ENCODE results near the gene GPAT3.
"Not testable (repeated sequence)": the region's sequence is repeated elsewhere in the genome, so short reads cannot be mapped to it uniquely, and the experiment has no call there.

Gene GPAT3

GRCh38 chr4:83535520-83536361 lies at the start of gene GPAT3:
TSS of gene GPAT3 (plus strand) at chr4:83536108. CDS start at chr4:83536623, 515 bp downstream.
- DNase-seq = peak; percentile 78

GRCh38 chr4:83486457-83487129 lies 49.3 kb upstream of the GPAT3 start:
- DNase-seq = no peak

- no peak for DNase-seq
Measured at GRCh38 chr4:83489711-83490326, 46.1 kb upstream of the GPAT3 start.

GRCh38 chr4:83490876-83491450 lies 44.9 kb upstream of the GPAT3 start:
- no peak for DNase-seq

GRCh38 chr4:83496085-83496917 lies 39.6 kb upstream of the GPAT3 start:
- DNase-seq = not testable (repeated sequence)

- DNase-seq = no peak
Measured at GRCh38 chr4:83498187-83498586, 37.7 kb upstream of the GPAT3 start.

- not testable (repeated sequence) for DNase-seq
Measured at GRCh38 chr4:83501671-83502070, 34.2 kb upstream of the GPAT3 start.

- no peak for DNase-seq
Measured at GRCh38 chr4:83503974-83504373, 31.9 kb upstream of the GPAT3 start.

GRCh38 chr4:83504503-83504902 lies 31.4 kb upstream of the GPAT3 start:
- no peak for DNase-seq

- no peak for DNase-seq
Measured at GRCh38 chr4:83504996-83505395, 30.9 kb upstream of the GPAT3 start.

GRCh38 chr4:83509156-83509585 lies 26.7 kb upstream of the GPAT3 start:
- peak; percentile 74 for DNase-seq

- DNase-seq = no peak
Measured at GRCh38 chr4:83510442-83510841, 25.5 kb upstream of the GPAT3 start.

GRCh38 chr4:83516042-83516772 lies 19.7 kb upstream of the GPAT3 start:
- DNase-seq = no peak

- DNase-seq = no peak
Measured at GRCh38 chr4:83522239-83522638, 13.7 kb upstream of the GPAT3 start.

- no peak for DNase-seq
Measured at GRCh38 chr4:83527671-83528070, 8.2 kb upstream of the GPAT3 start.

GRCh38 chr4:83536362-83537272 lies 709 bp downstream of the GPAT3 start:
- peak; percentile 6 for DNase-seq

GRCh38 chr4:83542225-83542624 lies 6.3 kb downstream of the GPAT3 start:
- DNase-seq = no peak

GRCh38 chr4:83546786-83547185 lies 10.9 kb downstream of the GPAT3 start:
- DNase-seq = no peak

- peak; percentile 83 for DNase-seq
Measured at GRCh38 chr4:83548151-83548905, 12.4 kb downstream of the GPAT3 start.

- no peak for DNase-seq
Measured at GRCh38 chr4:83552083-83552482, 16.2 kb downstream of the GPAT3 start.
